Measurements from ENCODE around the gene MPHOSPH6.
A peak's percentile ranks its signal among the peaks of the same experiment; 100 is the strongest.
"Not testable (repeated sequence)": the region's sequence is repeated elsewhere in the genome, so short reads cannot be mapped to it uniquely, and the experiment has no call there.

Gene MPHOSPH6

DNA sequence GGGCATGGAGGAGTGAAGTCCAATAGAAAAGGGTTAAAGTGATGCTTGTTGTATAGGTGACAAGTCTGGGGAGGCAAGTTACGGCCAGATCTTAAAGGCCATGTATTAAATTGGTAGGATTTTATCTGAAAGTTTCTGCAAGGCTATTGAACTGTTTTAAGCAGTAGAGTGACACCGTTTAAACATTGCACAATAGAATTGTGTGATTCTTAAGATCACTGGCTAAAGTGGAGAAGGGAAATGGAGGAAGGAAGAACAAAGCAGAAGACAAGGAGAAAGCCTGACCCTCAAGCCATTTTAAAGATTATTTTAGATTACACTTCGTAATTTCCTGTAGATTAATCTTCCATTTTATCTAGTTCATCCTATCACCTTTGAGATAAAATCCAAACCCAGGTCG, 5.6 kb upstream of the MPHOSPH6 start:
- no peak for DNase-seq (ENCODE audit: low spot score)

DNA sequence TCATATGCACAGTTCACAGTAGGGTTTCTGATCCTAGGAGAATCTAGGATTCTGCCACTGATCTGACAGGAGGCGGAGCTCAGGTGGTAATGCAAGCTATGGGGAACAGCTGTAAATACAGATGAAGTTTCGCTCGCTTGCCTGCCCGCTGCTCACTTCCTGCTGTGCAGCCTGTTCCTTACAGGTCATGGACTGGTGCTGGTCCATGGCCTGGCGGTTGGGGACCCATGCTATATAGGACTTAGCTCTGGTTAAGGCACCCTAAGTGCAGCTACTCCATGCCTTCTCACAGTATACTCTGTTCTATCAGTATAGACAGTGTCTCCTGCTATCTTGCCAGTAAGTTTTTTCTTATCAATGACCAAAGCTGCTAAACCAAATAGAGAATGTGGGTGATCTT, 2.4 kb downstream of the MPHOSPH6 start:
- no peak for DNase-seq (ENCODE audit: low spot score)

DNA sequence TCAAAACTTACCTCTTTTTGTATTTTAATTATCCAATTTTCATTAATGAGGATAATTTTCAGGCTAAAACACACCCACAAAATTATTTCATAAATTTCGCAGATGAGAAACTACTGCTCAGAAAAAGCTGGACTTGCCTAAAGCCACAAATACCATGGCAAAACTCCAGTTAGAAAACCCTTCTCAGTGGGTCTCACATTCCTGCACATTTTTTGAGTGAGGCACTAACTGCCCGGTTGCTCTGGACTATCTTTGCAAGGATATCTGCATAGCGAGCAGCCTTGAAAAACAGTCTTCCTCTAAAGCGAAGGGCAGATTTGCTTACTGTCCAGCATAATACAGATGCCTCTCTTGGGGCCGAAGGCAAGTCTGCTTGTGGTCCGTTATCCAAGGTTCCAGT, 9.8 kb downstream of the MPHOSPH6 start:
- DNase-seq (ENCODE audit: low spot score) = no peak

DNA sequence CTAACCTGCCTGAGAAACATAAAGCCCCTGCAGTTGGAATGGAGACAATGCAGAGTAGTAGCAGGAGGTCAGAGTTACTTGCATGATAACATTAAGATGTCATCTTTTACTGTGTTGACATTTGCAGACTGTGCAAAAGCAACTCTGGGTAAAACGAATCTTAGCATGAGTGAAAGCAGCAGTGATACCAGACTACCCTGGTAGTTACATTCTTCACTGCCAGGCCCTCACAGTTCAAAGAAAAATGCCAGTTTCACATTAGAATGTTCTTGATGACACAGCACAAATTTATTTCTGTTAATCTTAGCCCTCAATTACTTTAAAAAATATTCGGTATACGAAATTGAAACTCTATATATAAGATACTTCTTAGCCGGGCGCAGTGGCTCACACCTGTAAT, 12.2 kb downstream of the MPHOSPH6 start:
- no peak for DNase-seq (ENCODE audit: low spot score)

DNA sequence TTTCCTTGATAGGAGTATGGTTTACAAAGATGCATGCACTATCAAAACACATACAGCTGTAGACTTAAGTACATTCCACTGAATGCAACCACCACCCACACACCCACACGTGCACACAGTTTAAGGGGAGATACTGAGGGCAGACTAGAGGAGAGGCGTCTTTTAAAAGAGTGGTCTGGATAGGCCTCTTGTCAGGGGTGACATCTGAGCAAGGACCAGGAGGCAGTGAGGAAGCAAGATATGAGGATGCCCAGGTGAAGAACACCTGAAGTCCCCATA, 12.6 kb downstream of the MPHOSPH6 start:
- no peak for DNase-seq (ENCODE audit: low spot score)

DNA sequence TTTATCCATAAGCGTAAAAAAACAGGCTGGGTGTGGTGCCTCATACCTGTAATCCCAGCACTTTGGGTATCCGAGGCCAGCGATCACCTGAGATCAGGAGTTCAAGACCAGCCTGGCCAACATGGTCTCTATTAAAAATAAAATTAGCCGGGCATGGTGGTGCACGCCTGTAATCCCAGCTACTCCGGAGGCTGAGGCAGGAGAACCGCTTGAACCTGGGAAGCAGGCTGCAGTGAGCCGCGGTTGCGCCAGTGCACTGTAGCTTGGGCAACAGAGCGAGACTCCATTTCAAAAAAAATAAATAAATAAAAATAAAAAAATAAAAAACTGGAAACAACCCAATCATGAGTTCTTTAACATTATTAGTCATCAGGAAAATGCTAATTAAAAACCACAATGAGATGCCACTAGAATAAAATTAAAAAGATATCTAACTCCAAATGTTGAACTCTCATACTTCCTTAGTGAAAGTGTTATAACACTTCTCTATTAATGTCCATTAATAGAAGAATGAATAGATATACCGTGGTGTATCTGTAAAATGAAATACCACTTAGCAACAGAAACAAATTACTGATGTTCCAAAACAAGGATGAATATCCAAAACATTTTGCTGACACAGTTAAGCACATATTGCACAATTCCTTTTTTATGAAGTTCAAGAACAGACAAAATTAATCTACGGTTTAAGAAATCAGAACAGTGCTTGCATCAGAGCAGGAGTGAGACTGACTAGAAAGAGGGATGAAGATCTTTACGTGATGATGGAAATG, 13.1 kb downstream of the MPHOSPH6 start:
- no peak for DNase-seq (ENCODE audit: low spot score)

DNA sequence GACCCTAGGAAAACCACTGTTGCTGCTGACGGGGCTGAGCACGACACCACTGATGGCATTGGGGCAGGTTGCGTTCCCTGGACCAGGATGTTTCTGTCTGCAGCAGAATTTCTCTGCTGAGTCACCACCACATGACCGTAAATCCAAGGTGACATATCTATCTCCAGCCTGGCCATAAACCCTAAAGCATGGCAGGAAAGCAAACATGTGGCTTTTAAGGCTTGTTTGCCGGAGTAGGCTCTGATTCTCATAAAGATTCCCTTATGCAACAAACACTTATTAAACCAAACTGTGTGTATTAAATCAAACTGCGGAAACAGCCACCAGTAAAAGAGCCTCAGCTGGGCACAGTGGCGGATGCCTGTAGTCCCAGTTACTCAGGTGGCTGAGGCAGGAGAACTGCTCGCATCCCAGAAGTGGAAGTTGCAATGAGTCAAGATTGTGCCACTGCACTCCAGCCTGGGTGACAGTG, 17.3 kb downstream of the MPHOSPH6 start:
- no peak for DNase-seq (ENCODE audit: low spot score)

DNA sequence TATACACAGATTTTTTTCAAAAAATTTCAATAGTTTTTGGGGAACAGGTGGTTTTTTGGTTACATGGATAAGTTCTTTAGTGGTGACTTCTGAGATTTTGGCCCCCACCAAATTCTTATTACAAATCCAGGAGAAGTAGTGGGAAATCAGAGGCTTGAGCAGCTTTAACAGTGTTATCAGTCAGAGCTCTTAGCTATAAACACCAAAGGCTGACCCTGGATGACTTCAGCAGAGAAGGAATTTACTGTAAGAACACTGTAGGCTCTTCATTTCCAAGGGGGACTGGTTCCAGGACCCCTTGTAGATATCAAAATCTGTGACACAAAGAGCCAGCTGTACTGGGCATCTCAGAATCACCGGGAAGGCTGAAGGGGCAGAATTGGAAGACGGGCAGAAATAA, 17.8 kb downstream of the MPHOSPH6 start:
- no peak for DNase-seq (ENCODE audit: low spot score)

DNA sequence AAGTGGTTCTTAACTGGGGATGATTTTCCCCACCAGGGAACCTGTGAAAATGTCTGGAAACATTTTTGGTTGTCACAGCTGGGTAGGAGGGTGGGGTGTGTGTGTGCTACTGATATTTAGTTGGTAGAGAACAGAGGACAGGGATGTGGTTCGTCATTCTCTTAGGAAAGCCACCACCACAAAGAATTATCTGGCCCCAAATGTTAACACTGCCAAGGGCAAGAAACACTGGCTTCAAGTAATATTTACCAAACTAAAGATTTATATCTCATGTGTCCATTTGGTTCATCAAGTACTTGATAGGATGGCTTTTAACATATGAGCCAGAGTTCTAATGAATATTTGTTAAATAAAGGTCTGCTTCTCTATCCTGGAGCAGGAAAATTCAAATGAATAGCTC, 19.5 kb downstream of the MPHOSPH6 start:
- no peak for DNase-seq (ENCODE audit: low spot score)

DNA sequence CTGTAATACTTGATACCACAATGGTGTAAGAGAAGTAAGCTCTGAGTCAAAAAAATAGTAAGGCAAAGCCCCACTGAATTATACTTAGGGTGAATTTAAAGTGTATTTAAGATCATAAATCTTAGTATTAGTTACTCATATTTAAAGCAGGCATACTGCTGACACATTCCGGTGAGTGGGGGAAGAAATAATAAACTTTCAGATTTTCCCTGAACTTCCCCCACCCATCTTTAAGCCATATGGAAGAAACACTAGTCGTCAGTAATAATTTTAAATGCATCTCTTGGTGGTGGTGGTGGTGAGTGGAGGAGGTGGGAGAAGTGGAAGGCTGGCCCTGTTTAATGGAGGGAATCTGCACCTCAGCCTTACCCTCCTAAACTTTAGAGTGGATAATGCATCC, 20.5 kb downstream of the MPHOSPH6 start:
- DNase-seq (ENCODE audit: low spot score) = no peak

DNA sequence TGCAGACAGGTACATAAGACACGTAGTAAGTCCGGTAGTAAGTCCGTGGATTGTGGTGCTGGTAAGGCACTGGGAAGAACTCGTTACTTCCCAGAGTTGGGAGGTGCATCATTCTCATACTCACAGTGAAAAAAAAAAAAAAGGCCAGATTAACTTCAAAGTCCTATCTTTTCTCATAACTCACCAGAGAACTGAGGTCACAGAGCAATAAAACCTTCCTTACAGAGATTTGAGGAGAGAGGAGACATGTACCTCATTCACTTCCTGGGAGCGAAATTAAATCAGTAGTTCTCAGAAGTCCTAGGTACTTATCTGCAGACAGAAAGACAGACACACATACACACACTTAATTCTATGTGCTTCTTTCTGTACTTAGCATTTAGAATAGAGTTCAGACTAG, 22.5 kb downstream of the MPHOSPH6 start:
- DNase-seq (ENCODE audit: low spot score) = no peak

DNA sequence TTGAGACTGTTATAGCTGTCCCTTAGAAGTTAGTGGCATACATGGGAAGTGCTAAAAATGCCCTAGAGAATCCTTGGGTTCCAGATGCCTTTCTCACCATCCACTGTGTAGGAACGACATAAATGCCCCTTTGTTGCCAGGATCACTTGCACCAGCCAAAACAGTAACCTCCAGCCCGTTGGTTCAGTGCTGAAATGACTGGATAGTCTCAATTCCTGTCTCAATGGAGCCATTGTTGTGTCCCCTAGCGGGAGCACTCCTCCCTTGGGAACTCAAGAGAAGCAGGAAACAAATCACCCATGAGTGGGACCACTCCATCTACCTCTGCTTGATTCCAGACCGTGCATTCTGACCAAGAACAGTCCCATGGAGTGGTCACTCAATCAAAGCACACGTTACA, 23.1 kb downstream of the MPHOSPH6 start:
- DNase-seq (ENCODE audit: low spot score) = no peak

DNA sequence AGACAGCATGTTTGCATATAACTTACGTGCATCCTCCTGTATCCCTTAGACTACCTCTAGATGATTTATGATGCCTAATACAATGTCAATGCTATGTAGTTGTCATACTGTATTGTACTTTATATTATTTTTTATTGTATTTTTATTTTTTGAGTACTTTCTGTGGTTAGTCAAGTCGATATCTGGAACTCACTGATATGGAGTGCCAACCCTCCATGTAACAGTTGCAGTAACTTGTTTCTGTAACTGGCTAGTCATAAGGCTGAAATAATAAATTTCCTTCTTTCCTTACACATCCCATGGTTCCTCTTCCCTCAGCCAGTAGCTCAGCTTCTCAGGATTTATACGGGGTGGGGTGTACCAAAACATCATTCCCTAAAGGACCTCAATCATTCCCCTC, 23.5 kb downstream of the MPHOSPH6 start:
- DNase-seq (ENCODE audit: low spot score) = no peak

DNA sequence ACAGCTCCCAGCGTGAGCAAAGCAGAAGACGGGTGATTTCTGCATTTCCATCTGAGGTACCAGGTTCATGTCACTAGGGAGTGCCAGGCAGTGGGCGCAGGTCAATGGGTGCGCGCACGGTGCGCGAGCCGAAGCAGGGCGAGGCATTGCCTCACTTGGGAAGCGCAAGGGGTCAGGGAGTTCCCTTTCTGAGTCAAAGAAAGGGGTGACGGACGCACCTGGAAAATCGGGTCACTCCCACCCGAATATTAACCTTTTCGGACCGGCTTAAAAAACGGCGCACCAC, 30.8 kb downstream of the MPHOSPH6 start:
- not testable (repeated sequence) for DNase-seq (ENCODE audit: low spot score)

DNA sequence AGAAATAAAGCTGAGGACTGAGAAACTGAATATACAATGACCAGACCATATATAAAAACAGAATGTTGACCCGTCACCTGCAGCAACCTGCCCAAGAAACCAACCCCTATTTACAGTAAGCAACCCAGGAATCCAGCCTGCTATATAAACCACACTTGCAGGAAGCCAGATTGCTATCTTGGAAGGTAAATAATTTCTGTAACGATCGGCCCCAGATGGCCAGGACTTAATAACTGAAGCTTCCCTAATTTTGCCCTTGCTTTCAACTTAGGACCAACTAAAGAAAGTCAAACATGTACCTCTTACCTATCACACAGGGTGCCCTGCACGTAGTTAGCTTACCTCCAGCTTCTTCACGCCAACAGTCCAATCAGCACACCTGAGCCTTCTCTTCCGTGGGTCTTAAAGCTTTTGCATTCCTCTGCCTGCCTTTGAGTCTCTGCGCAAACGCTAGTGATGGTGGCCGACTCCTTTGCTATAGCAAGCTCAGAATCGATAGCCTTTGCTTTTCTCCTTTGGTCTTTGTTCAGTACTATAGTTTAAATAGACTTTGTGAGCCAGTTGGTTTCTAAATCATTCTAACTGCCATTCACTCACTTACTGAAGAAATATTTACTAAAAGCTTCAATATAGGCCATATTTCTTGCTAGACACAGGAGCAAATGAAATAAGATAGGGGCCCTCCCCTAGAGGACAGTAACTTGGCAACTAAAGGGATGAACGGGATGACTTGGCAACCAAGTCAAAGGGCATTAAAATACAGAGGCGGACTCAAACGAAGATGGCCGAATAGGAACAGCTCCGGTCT, 31.3 kb downstream of the MPHOSPH6 start:
- DNase-seq (ENCODE audit: low spot score) = no peak

DNA sequence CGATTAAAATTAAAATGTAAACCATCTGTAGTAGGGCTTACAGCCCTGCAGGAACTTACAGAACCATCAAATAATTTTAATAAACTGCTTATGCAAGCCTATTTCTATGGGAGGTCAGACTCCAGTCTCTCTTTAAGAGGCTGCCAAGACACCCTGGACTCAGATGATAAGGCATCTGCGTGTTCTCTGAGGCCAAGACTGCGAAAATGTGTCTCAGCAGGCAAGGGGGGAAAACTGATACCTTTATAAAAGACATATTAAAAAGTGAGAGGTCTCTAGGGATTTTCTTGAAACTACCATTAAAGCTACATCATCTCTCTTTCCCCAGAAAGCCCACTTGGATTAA, 32.2 kb downstream of the MPHOSPH6 start:
- no peak for DNase-seq (ENCODE audit: low spot score)

DNA sequence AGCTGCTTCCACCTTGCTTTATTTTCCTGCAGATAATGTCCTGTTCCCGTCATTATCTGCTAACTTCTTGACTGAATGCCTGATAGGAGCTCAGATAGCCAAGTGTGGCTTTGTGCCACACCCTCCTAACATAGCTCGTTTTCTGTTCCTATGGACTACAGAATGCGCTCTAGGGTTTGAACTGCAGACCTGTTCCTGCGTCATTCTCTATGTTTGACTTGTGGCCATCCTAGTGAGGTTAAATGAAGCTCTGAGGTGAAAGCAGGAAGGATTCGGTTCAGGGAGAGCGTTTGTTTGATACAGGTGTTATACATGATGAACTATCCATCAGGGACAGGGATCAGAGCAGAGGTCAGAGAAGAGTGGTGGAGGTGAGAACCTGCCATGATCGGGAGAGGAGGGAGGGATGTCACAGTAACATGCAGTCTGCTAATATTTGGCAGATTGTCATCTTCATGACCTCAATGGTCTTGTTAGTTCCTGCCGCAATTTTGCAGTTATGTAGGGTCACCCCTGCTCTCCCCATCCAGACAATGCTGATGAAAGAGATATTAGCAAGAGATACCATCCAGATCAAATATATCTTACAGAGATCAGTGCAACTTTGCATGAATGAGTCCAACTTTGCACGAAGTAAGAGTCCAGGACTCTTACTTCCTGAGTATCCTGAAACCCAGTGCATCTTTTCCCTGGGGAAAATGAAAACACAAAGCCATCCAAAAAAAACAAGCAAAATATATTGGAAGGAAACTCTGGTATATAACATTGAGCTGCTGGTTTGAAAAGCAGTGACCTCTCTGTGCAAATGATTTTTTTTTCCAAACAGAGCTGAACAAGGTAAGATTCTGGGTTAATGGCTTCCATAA, 32.8 kb downstream of the MPHOSPH6 start:
- DNase-seq (ENCODE audit: low spot score) = no peak

DNA sequence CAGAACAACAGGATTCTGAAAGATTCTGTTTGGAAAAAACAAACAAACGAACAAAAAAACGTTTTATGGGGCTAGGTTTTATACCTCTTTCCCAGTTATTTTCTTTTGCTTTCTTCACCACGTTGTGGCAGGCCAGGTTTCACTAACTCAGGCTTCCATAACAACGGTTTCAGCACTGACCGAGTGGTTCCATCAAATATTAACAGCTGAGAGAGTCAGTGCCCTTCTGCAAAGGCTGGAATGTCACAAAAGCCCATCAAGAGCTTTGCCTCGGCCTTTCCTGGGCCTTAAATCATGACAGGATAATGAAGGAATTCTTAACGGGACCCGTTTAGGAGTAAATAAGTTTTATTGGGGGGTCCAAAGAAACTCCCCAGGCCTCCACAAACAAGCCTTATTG, 34.2 kb downstream of the MPHOSPH6 start:
- no peak for DNase-seq (ENCODE audit: low spot score)

DNA sequence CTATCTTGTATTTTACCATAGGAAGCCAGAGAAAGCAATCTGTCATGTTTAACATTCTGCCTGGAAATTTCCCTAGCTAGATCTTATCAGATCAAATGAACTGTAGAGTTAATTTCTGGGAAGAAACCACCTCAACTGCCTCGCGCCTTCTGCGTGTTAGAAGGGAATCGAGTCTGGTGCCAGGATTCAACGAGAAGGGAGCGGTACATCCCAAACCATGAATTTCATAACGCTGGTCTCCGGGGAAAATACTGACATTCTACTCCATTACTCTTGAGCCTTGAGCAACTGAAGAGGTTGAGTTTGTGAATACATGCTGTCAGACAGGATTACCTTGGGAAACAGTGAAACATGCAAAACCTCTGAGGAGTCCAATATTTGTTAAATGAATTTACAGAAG, 35.2 kb downstream of the MPHOSPH6 start:
- DNase-seq (ENCODE audit: low spot score) = no peak

DNA sequence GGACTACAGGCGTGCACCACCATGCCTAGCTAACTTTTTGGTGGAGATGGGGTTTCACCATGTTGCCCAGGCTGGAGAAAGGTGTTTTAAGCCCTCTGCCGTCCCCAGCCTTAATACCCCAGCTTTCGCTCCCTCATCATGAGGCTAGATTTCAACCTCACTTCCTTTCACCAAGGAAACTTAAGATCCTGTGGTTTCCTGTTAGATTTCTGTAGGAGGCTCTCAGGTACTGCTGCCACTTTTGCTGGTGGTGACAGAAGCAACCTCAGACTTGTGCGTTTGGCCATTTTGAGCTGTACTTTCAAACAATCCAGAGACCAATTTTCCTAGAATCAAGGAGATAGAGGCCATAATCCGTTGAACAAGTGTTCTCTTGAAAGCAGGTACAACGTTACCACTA, 36.2 kb downstream of the MPHOSPH6 start:
- DNase-seq (ENCODE audit: low spot score) = peak; percentile 3

DNA sequence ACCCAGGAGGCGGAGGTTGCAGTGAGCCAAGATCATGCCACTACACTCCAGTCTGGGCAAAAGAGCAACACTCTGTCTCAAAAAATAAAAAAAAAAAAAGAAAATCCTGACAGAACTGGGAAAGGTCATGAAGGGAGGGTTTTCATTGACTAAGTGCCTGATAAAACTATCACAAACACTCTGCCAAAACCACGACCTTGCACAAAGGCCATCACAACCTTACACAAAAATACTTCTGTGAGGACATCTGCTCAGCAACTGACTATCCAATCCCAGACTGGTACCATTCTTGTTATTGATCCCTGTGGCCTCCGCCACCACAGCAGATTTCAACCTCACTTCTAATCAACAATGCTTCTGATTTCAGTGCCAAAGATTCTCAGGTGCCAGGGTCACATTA, 40.1 kb downstream of the MPHOSPH6 start:
- no peak for DNase-seq (ENCODE audit: low spot score)

DNA sequence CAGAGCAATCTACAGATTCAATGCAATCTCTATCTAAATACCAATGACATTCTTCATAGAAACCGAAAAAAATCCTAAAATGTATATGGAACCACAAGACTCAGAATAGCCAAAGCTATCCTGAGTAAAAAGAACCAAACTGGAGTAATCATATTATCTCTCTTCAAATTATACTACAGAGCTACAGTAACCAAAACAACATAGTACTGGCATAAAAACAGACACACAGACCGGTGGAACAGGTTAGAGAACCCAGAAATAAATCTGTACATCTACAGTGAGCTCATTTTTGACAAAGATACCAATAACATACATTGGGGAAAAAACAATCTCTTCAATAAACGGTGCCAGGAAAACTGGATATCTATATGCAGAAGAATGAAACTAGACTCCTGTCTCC, 45.4 kb downstream of the MPHOSPH6 start:
- no peak for DNase-seq (ENCODE audit: low spot score)

DNA sequence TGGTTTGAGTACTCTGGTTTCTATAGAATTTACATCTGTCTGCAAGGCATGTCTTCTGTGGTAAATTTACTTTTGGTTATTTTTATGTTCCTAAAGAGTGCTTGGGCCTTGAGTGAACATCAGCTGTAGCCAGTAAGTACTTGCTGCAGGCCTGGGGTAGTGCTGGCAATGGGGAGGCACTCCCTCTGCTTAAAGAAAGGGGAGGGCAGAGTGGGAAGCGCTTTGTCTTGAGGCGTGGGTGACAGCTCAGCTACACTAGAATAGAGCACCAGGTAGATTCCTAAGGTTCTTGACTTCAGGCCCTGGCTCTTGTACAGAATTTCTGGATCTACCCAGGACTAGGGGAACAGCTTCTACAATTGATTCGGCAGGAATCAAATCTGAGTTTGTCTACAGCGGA, 50.6 kb downstream of the MPHOSPH6 start:
- DNase-seq (ENCODE audit: low spot score) = no peak

Measured in CD4-positive, alpha-beta T cell treated with Interleukin-15 for 4 hours (primary cell).